ENCODE measurements around the gene ABCB4.

ABCB4 gene

DNA sequence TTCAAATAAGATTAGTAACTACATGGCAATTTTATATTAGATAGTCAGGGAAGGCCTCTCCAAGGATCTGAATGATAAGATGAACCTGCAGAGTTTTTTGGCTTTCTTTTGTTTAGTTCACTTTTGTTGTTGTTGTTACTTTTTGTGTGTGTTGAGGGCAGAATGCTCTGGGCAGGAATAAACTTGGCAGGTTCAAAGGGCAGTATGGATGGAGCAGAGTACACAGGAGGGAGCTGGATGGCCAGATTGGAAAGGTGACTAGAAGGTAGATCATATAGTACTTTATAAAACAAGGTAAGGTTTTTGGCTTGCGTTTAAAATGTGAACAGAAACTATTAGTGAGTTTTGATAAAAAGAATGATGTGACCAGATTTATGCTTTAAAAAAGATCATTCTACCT lies 112.1 kb downstream of the ABCB4 start:
- no peak overlapping the region for H3K4me3 ChIP-seq (ENCODE audit: low read length)
- H3K79me2 ChIP-seq (ENCODE audit: control insufficient read depth, low read length): no peaks in the 10 kb centered on the region
- H3K9me2 ChIP-seq (replicated peaks; ENCODE audit: control insufficient read depth, low read length): no peaks in the 10 kb centered on the region
- no peaks in the 10 kb centered on the region for H3K4me1 ChIP-seq (ENCODE audit: control insufficient read depth, low read length)
- no peak for TF ChIP-seq EZH2phosphoT487 (IDR thresholded peaks at IDR 0.05; ENCODE audit: borderline replicate concordance, low read length)
- TF ChIP-seq, protein P1, sequence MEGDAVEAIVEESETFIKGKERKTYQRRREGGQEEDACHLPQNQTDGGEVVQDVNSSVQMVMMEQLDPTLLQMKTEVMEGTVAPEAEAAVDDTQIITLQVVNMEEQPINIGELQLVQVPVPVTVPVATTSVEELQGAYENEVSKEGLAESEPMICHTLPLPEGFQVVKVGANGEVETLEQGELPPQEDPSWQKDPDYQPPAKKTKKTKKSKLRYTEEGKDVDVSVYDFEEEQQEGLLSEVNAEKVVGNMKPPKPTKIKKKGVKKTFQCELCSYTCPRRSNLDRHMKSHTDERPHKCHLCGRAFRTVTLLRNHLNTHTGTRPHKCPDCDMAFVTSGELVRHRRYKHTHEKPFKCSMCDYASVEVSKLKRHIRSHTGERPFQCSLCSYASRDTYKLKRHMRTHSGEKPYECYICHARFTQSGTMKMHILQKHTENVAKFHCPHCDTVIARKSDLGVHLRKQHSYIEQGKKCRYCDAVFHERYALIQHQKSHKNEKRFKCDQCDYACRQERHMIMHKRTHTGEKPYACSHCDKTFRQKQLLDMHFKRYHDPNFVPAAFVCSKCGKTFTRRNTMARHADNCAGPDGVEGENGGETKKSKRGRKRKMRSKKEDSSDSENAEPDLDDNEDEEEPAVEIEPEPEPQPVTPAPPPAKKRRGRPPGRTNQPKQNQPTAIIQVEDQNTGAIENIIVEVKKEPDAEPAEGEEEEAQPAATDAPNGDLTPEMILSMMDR (IDR thresholded peaks at IDR 0.05; ENCODE audit: low read depth, low read length, poor library complexity, severe bottlenecking): no peak
- no peak overlapping the region for H3K27ac ChIP-seq (ENCODE audit: low read depth, low read length)
- H3K9me3 ChIP-seq (ENCODE audit: control insufficient read depth, insufficient read depth, low read length): no peaks in the 10 kb centered on the region
- no peak overlapping the region for H3K4me2 ChIP-seq (ENCODE audit: low read length)
- H3K36me3 ChIP-seq (ENCODE audit: control insufficient read depth, low read length): no peaks in the 10 kb centered on the region
- no peaks in the 10 kb centered on the region for H3K27me3 ChIP-seq (ENCODE audit: control insufficient read depth, low read length)
- H4K20me1 ChIP-seq (ENCODE audit: control insufficient read depth, insufficient read depth, low read depth, low read length): no peaks in the 10 kb centered on the region
- H3F3A ChIP-seq (ENCODE audit: control insufficient read depth, insufficient read depth): no peaks in the 10 kb centered on the region

DNA sequence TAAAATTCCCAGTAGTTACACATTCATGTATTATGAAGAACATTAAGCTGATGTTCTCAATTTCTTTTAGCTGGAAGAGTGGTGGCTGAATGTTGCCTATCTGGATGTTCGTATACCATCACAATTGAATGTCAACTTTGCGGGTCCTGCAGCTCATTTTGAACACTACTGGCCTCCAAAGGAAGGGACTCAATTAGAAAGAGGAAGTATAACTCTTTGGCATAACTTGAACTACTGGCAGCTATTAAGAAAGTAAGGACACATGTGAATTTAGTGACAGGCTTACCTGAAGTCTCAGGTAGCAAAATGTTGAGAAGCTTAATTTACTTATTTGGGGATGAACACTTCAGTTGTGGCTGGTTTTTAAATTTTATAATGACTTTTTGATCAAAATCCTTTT lies 114.2 kb downstream of the ABCB4 start:
- H3K9me2 ChIP-seq (replicated peaks; ENCODE audit: control insufficient read depth, low read length): no peaks in the 10 kb centered on the region
- no peaks in the 10 kb centered on the region for H3K79me2 ChIP-seq (ENCODE audit: control insufficient read depth, low read length)
- no peaks in the 10 kb centered on the region for H3F3A ChIP-seq (ENCODE audit: control insufficient read depth, insufficient read depth)
- no peaks in the 10 kb centered on the region for H3K4me1 ChIP-seq (ENCODE audit: control insufficient read depth, low read length)
- H3K4me3 ChIP-seq (ENCODE audit: low read length): no peak overlapping the region
- H3K27ac ChIP-seq (ENCODE audit: low read depth, low read length): no peak overlapping the region
- peaks cover 5% of the 10 kb centered on the region; the same call in 1 of the 2 replicates for H3K36me3 ChIP-seq (ENCODE audit: control insufficient read depth, low read length)
- no peak for TF ChIP-seq EZH2phosphoT487 (IDR thresholded peaks at IDR 0.05; ENCODE audit: borderline replicate concordance, low read length)
- TF ChIP-seq, protein P1 (IDR thresholded peaks at IDR 0.05; ENCODE audit: low read depth, low read length, poor library complexity, severe bottlenecking): no peak
- no peaks in the 10 kb centered on the region for H3K9me3 ChIP-seq (ENCODE audit: control insufficient read depth, insufficient read depth, low read length)
- H4K20me1 ChIP-seq (ENCODE audit: control insufficient read depth, insufficient read depth, low read depth, low read length): no peaks in the 10 kb centered on the region
- H3K27me3 ChIP-seq (ENCODE audit: control insufficient read depth, low read length): no peaks in the 10 kb centered on the region
- H3K4me2 ChIP-seq (ENCODE audit: low read length): no peak overlapping the region

DNA sequence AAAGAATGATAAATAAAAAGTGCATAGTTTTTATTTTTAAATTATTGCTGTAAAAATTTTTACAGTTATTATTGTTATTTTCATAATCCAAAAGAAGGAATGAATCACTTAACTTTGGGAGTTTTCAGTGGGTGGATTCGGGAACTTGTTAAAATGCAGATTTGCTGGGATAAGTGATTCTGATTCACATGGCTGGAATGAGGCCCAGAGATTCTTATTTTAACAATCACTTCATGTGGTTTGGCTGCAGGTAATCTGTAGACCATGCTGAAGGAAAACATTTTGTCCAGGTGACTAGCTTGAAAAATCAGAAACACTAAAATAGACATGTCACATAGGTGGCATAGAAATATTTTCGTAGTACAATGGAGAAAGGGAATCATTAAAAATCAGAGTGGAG lies 116.1 kb downstream of the ABCB4 start:
- Histone ChIP-seq H3K4me2 (ENCODE audit: low read length) (no peak overlapping the region), H3K27me3 (ENCODE audit: control insufficient read depth, low read length) (no peaks in the 10 kb centered on the region), H3K4me3 (ENCODE audit: low read length) (no peak overlapping the region), H3K36me3 (ENCODE audit: control insufficient read depth, low read length) (peaks cover 21% of the 10 kb centered on the region), H4K20me1 (ENCODE audit: control insufficient read depth, insufficient read depth, low read depth, low read length) (no peaks in the 10 kb centered on the region), H3K4me1 (ENCODE audit: control insufficient read depth, low read length) (no peaks in the 10 kb centered on the region), H3K9me2 (replicated peaks; ENCODE audit: control insufficient read depth, low read length) (no peaks in the 10 kb centered on the region), H3K27ac (ENCODE audit: low read depth, low read length) (no peak overlapping the region), H3F3A (ENCODE audit: control insufficient read depth, insufficient read depth) (no peaks in the 10 kb centered on the region), H3K9me3 (ENCODE audit: control insufficient read depth, insufficient read depth, low read length) (peaks cover 14% of the 10 kb centered on the region), H3K79me2 (ENCODE audit: control insufficient read depth, low read length) (no peaks in the 10 kb centered on the region)
- TF ChIP-seq, protein P1 (IDR thresholded peaks at IDR 0.05; ENCODE audit: low read depth, low read length, poor library complexity, severe bottlenecking): no peak
- no peak for TF ChIP-seq EZH2phosphoT487 (IDR thresholded peaks at IDR 0.05; ENCODE audit: borderline replicate concordance, low read length)

DNA sequence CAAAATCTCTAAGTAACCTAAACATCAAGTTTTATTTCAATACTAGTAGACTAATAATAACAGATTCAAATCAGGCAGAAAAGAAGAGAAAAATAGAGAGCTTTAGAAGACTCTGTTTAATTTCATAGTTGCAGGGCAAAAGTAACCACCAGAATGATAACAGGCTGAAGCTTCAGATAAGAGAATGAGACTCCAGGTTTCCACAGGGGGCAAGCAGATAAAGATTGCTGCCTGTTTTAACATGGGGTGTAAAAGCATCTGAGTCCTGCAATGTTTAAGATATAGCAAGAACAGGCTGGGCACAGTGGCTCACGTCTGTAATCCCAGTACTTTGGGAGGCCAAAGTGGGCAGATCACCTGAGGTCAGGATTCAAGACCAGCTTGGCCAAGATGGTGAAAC lies 119.0 kb downstream of the ABCB4 start:
- peaks cover 27% of the 10 kb centered on the region for H3K9me3 ChIP-seq (ENCODE audit: control insufficient read depth, insufficient read depth, low read length)
- no peaks in the 10 kb centered on the region for H3K27me3 ChIP-seq (ENCODE audit: control insufficient read depth, low read length)
- H3K79me2 ChIP-seq (ENCODE audit: control insufficient read depth, low read length): no peaks in the 10 kb centered on the region
- no peak for TF ChIP-seq EZH2phosphoT487 (IDR thresholded peaks at IDR 0.05; ENCODE audit: borderline replicate concordance, low read length)
- TF ChIP-seq, protein P1 (IDR thresholded peaks at IDR 0.05; ENCODE audit: low read depth, low read length, poor library complexity, severe bottlenecking): no peak
- no peaks in the 10 kb centered on the region for H3F3A ChIP-seq (ENCODE audit: control insufficient read depth, insufficient read depth)
- H3K4me2 ChIP-seq (ENCODE audit: low read length): no peak overlapping the region
- H3K36me3 ChIP-seq (ENCODE audit: control insufficient read depth, low read length): peaks cover 34% of the 10 kb centered on the region
- no peak overlapping the region for H3K4me3 ChIP-seq (ENCODE audit: low read length)
- no peak overlapping the region for H3K27ac ChIP-seq (ENCODE audit: low read depth, low read length)
- no peaks in the 10 kb centered on the region for H3K9me2 ChIP-seq (replicated peaks; ENCODE audit: control insufficient read depth, low read length)
- H4K20me1 ChIP-seq (ENCODE audit: control insufficient read depth, insufficient read depth, low read depth, low read length): no peaks in the 10 kb centered on the region
- no peaks in the 10 kb centered on the region for H3K4me1 ChIP-seq (ENCODE audit: control insufficient read depth, low read length)

Measured in DOHH2 (cell line).